ENCODE results near the gene MUC4.

GRCh38 chr3:195770081-195770840, 41.5 kb downstream of the MUC4 start:
- TF ChIP-seq CTCF (conservative IDR thresholded peaks at IDR 0.05; ENCODE audit: low read depth, low read length), result no peak
- TF ChIP-seq EZH2 (IDR thresholded peaks at IDR 0.05; ENCODE audit: borderline replicate concordance, low read depth, low read length, poor library complexity, severe bottlenecking), result no peak

Data from A673 (cell line).